ENCODE data around the gene ROMO1. TPM values are rescaled to one million over a fixed set of nuclear protein-coding genes. Genes with fewer than 3 reads are reported as not detected.

The ROMO1 gene
- total RNA-seq (2022; extraction: Qiagen RNA extraction) = 277 to 370 TPM (median 304 TPM) in 5 replicates

GRCh38 chr20:35699127-35699956 lies at the start of gene ROMO1, which contains the start of gene NFS1:
Gene ROMO1 (plus strand): TSS chr20:35699405. CDS start chr20:35699633, 228 bp downstream.
Gene NFS1 (minus strand): TSS chr20:35699352. CDS start chr20:35699288, 64 bp downstream.

GRCh38 chr20:35664466-35665206 lies 34.6 kb upstream of the ROMO1 start, which contains the start of the genes CPNE1 and RBM12:
Gene CPNE1 (minus strand): TSS chr20:35664900. CDS start chr20:35632923, 31,977 bp downstream.
Gene RBM12 (minus strand): TSS chr20:35664900. CDS start chr20:35655322, 9,578 bp downstream.

GRCh38 chr20:35741892-35742740 lies 42.9 kb downstream of the ROMO1 start, which contains the start of gene RBM39:
Gene RBM39 (minus strand): TSS chr20:35742260. CDS start chr20:35740874, 1,386 bp downstream.

Other genes with a start within 250 kb of the ROMO1 start
- 14.4 to 32.7 TPM (median 27.2 TPM) in 5 replicates for gene CEP250, start 243.8 kb upstream of the ROMO1 start, total RNA-seq (2022; extraction: Qiagen RNA extraction)
- gene C20orf173, start 169.8 kb upstream of the ROMO1 start, total RNA-seq (2022; extraction: Qiagen RNA extraction) = not detected in 5 replicates
- 228 to 236 TPM (median 231 TPM) in 5 replicates for gene ERGIC3, start 157.3 kb upstream of the ROMO1 start, total RNA-seq (2022; extraction: Qiagen RNA extraction)
- gene SPAG4, start 83.6 kb upstream of the ROMO1 start, total RNA-seq (2022; extraction: Qiagen RNA extraction) = 3.3 to 4.9 TPM (median 4.4 TPM) in 5 replicates
- gene CPNE1, start 34.5 kb upstream of the ROMO1 start, total RNA-seq (2022; extraction: Qiagen RNA extraction) = 159 to 217 TPM (median 213 TPM) in 5 replicates
- 65.9 to 125 TPM (median 113 TPM) in 5 replicates for gene RBM12, start 34.5 kb upstream of the ROMO1 start, total RNA-seq (2022; extraction: Qiagen RNA extraction)
- 28.7 to 39.6 TPM (median 37.3 TPM) in 5 replicates for gene NFS1, start 53 bp upstream of the ROMO1 start, total RNA-seq (2022; extraction: Qiagen RNA extraction)
- gene RBM39, start 42.9 kb downstream of the ROMO1 start, total RNA-seq (2022; extraction: Qiagen RNA extraction) = 188 to 216 TPM (median 200 TPM) in 5 replicates
- gene PHF20, start 72.6 kb downstream of the ROMO1 start, total RNA-seq (2022; extraction: Qiagen RNA extraction) = 33.6 to 40.3 TPM (median 38.0 TPM) in 5 replicates

All from A549 treated with dexamethasone at 1 μM for 4 hours (cell line).